ENCODE data around the gene UGT1A9. TPM values are rescaled to one million over a fixed set of nuclear protein-coding genes. Genes with fewer than 3 reads are reported as not detected.
"Not testable (repeated sequence)": the region's sequence is repeated elsewhere in the genome, so short reads cannot be mapped to it uniquely, and the experiment has no call there.

The UGT1A9 gene
- total and polyA plus RNA-seq, 7 donors, result 0.36 TPM; not detected in 6

GRCh38 chr2:233698740-233699139 lies 27.0 kb downstream of the UGT1A9 start:
- TF ChIP-seq, protein P1, sequence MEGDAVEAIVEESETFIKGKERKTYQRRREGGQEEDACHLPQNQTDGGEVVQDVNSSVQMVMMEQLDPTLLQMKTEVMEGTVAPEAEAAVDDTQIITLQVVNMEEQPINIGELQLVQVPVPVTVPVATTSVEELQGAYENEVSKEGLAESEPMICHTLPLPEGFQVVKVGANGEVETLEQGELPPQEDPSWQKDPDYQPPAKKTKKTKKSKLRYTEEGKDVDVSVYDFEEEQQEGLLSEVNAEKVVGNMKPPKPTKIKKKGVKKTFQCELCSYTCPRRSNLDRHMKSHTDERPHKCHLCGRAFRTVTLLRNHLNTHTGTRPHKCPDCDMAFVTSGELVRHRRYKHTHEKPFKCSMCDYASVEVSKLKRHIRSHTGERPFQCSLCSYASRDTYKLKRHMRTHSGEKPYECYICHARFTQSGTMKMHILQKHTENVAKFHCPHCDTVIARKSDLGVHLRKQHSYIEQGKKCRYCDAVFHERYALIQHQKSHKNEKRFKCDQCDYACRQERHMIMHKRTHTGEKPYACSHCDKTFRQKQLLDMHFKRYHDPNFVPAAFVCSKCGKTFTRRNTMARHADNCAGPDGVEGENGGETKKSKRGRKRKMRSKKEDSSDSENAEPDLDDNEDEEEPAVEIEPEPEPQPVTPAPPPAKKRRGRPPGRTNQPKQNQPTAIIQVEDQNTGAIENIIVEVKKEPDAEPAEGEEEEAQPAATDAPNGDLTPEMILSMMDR (IDR thresholded peaks at IDR 0.05), result no peak
- TF ChIP-seq POLR2A (IDR thresholded peaks at IDR 0.05) (no peak), EP300 (IDR thresholded peaks at IDR 0.05) (no peak), POLR2AphosphoS5 (IDR thresholded peaks at IDR 0.05) (no peak)
- no peaks in the 10 kb centered on the region for H3K36me3 ChIP-seq
- intact Hi-C loops (cut with DNase I), result no loop called here
- DNase-seq, result no peak
- no peak overlapping the region for H3K27ac ChIP-seq
- no peaks in the 10 kb centered on the region for H3K4me1 ChIP-seq
- H3K9me3 ChIP-seq, result no peaks in the 10 kb centered on the region
- H3K4me3 ChIP-seq, result no peak overlapping the region
- no peaks in the 10 kb centered on the region for H3K27me3 ChIP-seq
- 80 to 89% methylated on average over 4 of the region's 4 CpGs for WGBS, 2 donors

GRCh38 chr2:233699424-233700027 lies 27.8 kb downstream of the UGT1A9 start:
- Histone ChIP-seq H3K36me3 (no peaks in the 10 kb centered on the region), H3K27me3 (no peaks in the 10 kb centered on the region), H3K4me3 (no peak overlapping the region), H3K4me1 (no peaks in the 10 kb centered on the region), H3K27ac (no peak overlapping the region), H3K9me3 (no peaks in the 10 kb centered on the region)
- 88 to 91% methylated on average over 8 of the region's 8 CpGs for WGBS, 2 donors
- no peak for DNase-seq
- intact Hi-C loops (cut with DNase I), result no loop called here
- TF ChIP-seq, protein P1 (IDR thresholded peaks at IDR 0.05), result no peak
- TF ChIP-seq POLR2AphosphoS5 (IDR thresholded peaks at IDR 0.05) (no peak), EP300 (IDR thresholded peaks at IDR 0.05) (no peak), POLR2A (IDR thresholded peaks at IDR 0.05) (no peak)

DNA sequence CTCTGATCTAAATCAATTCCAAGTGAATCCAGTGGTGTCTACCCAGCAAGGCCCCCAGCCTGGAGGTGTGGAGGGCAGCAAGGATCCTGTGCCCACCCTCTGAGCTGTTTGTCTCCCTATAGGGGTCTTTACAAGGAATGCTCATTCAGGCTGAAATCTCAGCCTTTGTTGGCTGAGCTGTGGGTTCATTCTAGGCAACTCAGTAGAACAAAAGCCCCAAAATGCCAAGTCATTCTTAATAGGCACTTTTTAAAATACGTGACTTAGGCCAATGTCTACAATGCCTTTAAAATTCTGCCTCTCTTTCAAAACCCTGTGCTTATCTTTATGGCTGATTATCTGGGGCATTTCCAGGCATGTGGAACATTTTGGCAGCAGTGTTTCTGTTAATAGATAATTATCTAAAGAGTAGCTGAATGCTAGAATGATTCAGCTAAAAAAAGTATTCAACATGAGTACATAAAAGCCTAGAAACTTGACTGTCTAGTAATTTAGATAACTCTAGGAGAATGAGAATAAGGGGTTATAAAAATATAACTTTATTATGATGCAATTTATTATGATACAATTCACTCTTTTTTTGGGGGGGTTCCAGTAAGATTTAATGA lies 28.4 kb downstream of the UGT1A9 start:
- Histone ChIP-seq H3K4me1 (no peaks in the 10 kb centered on the region), H3K27me3 (no peaks in the 10 kb centered on the region), H3K4me3 (no peak overlapping the region), H3K27ac (no peak overlapping the region), H3K36me3 (no peaks in the 10 kb centered on the region), H3K9me3 (no peaks in the 10 kb centered on the region)
- TF ChIP-seq POLR2AphosphoS5 (IDR thresholded peaks at IDR 0.05) (no peak), POLR2A (IDR thresholded peaks at IDR 0.05) (no peak), EP300 (IDR thresholded peaks at IDR 0.05) (no peak)
- TF ChIP-seq, protein P1 (IDR thresholded peaks at IDR 0.05), result no peak
- intact Hi-C loops (cut with DNase I), result no loop called here
- DNase-seq, result no peak
- 6 to 33% methylated on average over 1 of the region's 1 CpG for WGBS, 2 donors

GRCh38 chr2:233700842-233701241 lies 29.1 kb downstream of the UGT1A9 start:
- H3K4me3 ChIP-seq; H3K9me3 ChIP-seq; H3K4me1 ChIP-seq; H3K36me3 ChIP-seq; H3K27me3 ChIP-seq; DNase-seq; H3K27ac ChIP-seq; intact Hi-C loops (cut with DNase I): not testable (repeated sequence)
- 75 to 86% methylated on average over 5 of the region's 5 CpGs for WGBS, 2 donors

DNA sequence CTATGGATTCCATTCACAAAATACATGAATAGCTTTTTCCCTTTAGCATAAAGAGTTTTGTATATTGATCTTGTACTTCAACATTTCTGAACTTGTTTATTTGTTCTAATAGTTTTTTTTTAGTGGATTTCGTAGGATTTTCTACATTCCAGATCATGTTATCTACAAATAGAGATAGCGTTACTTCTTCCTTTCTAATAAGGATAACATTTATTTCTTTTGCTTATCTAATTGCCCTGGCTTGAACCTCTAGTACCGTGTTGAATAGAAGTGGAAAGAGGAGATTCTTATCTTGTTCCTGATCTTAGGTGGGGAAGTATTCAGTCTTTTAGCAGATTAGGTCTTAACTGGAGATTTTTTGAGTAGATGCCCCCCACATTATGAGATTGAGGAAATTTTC lies 30.5 kb downstream of the UGT1A9 start:
- TF ChIP-seq POLR2A (IDR thresholded peaks at IDR 0.05) (no peak), POLR2AphosphoS5 (IDR thresholded peaks at IDR 0.05) (no peak), EP300 (IDR thresholded peaks at IDR 0.05) (no peak)
- TF ChIP-seq, protein P1 (IDR thresholded peaks at IDR 0.05), result no peak
- no peak overlapping the region for H3K4me3 ChIP-seq
- WGBS, 2 donors, result 73 to 80% methylated on average over 3 of the region's 3 CpGs
- no peaks in the 10 kb centered on the region for H3K9me3 ChIP-seq
- intact Hi-C loops (cut with DNase I), result no loop called here
- no peak for DNase-seq
- H3K36me3 ChIP-seq, result no peaks in the 10 kb centered on the region
- H3K4me1 ChIP-seq, result no peaks in the 10 kb centered on the region
- H3K27me3 ChIP-seq, result no peaks in the 10 kb centered on the region
- no peak overlapping the region for H3K27ac ChIP-seq
